ENCODE measurements around the gene CD4.

- TF ChIP-seq, protein P1, sequence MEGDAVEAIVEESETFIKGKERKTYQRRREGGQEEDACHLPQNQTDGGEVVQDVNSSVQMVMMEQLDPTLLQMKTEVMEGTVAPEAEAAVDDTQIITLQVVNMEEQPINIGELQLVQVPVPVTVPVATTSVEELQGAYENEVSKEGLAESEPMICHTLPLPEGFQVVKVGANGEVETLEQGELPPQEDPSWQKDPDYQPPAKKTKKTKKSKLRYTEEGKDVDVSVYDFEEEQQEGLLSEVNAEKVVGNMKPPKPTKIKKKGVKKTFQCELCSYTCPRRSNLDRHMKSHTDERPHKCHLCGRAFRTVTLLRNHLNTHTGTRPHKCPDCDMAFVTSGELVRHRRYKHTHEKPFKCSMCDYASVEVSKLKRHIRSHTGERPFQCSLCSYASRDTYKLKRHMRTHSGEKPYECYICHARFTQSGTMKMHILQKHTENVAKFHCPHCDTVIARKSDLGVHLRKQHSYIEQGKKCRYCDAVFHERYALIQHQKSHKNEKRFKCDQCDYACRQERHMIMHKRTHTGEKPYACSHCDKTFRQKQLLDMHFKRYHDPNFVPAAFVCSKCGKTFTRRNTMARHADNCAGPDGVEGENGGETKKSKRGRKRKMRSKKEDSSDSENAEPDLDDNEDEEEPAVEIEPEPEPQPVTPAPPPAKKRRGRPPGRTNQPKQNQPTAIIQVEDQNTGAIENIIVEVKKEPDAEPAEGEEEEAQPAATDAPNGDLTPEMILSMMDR (conservative IDR thresholded peaks at IDR 0.05), result no peak
- no peak for TF ChIP-seq ZFX (IDR thresholded peaks at IDR 0.05)
These were observed 11.1 kb upstream of the CD4 start for GRCh38 chr12:6778217-6778573.

All from C4-2B (cell line).